Measurements from ENCODE around the gene SLC4A1AP. TPM values are rescaled to one million over a fixed set of nuclear protein-coding genes. Genes with fewer than 3 reads are reported as not detected.

The SLC4A1AP gene
- total RNA-seq, 2 donors from 2014 or later, result 18.2 to 18.7 TPM

DNA sequence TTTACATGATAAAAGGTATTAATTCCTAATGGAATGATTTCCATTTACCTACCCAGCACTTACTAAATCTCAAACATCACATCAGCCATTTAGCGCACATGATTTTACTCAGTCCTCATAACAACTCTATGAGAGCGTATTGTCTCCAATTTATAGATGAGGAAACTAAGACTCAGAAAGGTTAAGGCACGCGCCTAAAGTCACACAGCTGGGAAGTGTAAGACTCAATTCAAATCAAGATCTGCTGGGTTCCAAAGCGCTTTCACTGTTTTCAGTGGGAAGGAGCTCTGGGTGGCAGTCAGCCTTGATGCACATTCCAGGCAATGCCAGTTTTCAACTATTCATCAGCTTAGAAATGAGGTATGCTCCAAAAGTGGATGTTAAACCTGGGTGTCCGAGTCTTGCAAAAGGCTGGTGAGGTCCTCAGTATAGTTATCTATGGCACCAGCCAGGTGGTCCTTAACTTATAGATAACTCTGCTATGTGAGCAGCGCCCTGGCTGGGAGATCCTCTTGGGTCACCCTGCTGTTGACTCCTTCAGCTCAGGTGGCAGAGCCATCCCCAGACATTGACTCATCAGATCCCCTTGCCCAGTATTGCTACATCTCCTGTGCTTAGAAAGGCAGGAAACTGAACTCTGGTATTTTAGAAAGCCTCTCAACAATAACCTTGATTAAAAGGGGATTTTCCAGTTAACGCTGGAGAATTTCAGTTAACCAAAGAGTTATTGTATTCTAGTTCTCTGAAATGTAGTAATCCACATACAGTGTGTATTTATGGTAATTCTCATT lies 47.1 kb downstream of the SLC4A1AP start:
- H3K4me1 Mint-ChIP-seq, result peaks cover 8% of the 10 kb centered on the region
- no peaks in the 10 kb centered on the region for H3K9me3 ChIP-seq (ENCODE audit: control insufficient read depth, low read length, poor library complexity, severe bottlenecking)
- no peak overlapping the region for H3K27ac Mint-ChIP-seq
- no peaks in the 10 kb centered on the region for H3K36me3 Mint-ChIP-seq (ENCODE audit: low read depth)
- no peak overlapping the region for H3K4me3 Mint-ChIP-seq
- no peak for ATAC-seq
- DNase-seq, result no peak
- no peaks in the 10 kb centered on the region for H3K27me3 Mint-ChIP-seq

DNA sequence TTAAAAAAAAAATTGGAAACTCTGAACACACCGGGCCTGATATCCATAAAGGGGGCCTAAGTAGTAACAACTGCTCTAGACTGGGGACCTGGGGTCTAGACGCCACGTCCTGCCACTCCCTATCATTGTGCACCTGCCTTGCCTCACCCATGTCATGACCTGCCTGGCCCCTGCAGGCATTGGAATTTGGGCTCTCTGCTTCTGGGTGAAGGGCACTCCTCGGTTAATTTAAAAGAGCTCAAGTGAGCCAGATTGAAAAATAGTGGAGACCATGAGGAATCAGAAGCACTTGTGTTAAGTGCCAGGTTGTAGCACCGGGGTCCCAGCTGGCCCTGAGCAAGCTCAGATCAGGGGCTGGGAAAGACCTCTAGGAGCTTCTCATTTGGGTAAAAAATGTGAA lies 48.1 kb downstream of the SLC4A1AP start:
- no peaks in the 10 kb centered on the region for H3K9me3 ChIP-seq (ENCODE audit: control insufficient read depth, low read length, poor library complexity, severe bottlenecking)
- H3K36me3 Mint-ChIP-seq (ENCODE audit: low read depth), result no peaks in the 10 kb centered on the region
- peaks cover 15% of the 10 kb centered on the region for H3K4me1 Mint-ChIP-seq
- no peak overlapping the region for H3K27ac Mint-ChIP-seq
- DNase-seq (no peak), ATAC-seq (no peak)
- peaks cover 5% of the 10 kb centered on the region for H3K27me3 Mint-ChIP-seq
- H3K4me3 Mint-ChIP-seq, result no peak overlapping the region

DNA sequence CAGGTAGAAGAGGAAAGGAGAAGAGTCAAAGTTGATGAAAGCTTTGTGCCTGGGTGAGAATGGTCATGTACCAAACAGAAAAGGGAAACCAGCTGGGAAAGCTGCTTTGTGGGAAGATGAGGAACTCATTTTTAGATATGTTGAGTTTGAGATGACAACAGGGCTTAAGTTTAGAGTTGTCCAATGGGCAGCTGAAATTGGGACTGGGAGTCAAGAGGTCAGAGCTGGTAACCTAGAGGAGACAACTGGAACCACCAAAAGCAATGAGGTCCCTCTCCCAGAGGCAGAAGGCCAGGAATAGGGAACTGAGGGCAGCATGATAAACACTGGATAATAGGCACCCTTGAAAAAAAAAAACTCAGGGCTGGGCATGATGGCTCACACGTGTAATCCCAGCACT lies 48.8 kb downstream of the SLC4A1AP start:
- ATAC-seq (no peak), DNase-seq (no peak)
- Mint-ChIP-seq H3K4me3 (no peak overlapping the region), H3K4me1 (peaks cover 18% of the 10 kb centered on the region), H3K27me3 (peaks cover 9% of the 10 kb centered on the region), H3K27ac (no peak overlapping the region), H3K36me3 (ENCODE audit: low read depth) (no peaks in the 10 kb centered on the region)
- no peaks in the 10 kb centered on the region for H3K9me3 ChIP-seq (ENCODE audit: control insufficient read depth, low read length, poor library complexity, severe bottlenecking)

DNA sequence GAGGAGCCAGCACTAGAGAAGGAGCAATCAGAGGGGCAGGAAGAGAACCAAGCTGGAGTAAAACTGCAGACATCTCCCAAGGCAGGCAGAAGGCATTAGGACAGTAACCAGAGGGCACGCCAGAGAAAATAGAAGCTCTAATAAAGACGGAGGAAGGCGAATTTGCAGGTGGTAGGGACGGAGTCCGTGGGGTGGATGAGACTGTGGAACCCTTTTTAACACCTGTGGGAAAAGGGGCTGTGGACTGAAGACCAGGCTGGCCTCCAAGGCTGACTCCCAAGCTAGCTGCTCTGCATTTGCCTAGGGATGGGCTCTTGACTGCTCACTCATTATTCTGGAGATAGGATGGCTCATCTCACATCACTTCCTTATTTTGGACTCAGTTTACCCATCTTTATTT lies 49.5 kb downstream of the SLC4A1AP start:
- Mint-ChIP-seq H3K36me3 (ENCODE audit: low read depth) (no peaks in the 10 kb centered on the region), H3K27me3 (peaks cover 9% of the 10 kb centered on the region), H3K4me3 (no peak overlapping the region), H3K4me1 (peaks cover 17% of the 10 kb centered on the region), H3K27ac (no peak overlapping the region)
- H3K9me3 ChIP-seq (ENCODE audit: control insufficient read depth, low read length, poor library complexity, severe bottlenecking), result no peaks in the 10 kb centered on the region
- no peak for DNase-seq
- ATAC-seq, result no peak

DNA sequence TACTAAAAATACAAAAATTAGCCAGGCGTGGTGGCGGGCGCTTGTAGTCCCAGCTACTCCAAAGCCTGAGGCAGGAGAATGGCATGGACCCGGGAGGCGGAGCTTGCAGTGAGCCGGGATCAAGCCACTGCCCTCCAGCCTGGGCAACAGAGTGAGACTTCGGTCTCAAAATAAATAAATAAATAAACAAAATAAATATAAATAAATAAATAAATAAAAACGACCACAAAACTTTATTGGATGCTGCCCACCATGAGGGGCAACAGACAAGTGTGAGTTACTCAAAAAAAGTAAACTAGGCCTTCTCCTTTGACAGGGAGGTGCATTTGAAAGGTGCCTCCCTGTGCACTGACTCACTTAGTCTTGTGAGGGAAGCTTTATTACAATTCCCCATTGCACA lies 50.4 kb downstream of the SLC4A1AP start:
- no peak for ATAC-seq
- DNase-seq, result no peak
- no peak overlapping the region for H3K27ac Mint-ChIP-seq
- H3K27me3 Mint-ChIP-seq, result peaks cover 9% of the 10 kb centered on the region
- H3K4me1 Mint-ChIP-seq, result peaks cover 17% of the 10 kb centered on the region
- H3K4me3 Mint-ChIP-seq, result no peak overlapping the region
- H3K9me3 ChIP-seq (ENCODE audit: control insufficient read depth, low read length, poor library complexity, severe bottlenecking), result no peaks in the 10 kb centered on the region
- H3K36me3 Mint-ChIP-seq (ENCODE audit: low read depth), result no peaks in the 10 kb centered on the region

DNA sequence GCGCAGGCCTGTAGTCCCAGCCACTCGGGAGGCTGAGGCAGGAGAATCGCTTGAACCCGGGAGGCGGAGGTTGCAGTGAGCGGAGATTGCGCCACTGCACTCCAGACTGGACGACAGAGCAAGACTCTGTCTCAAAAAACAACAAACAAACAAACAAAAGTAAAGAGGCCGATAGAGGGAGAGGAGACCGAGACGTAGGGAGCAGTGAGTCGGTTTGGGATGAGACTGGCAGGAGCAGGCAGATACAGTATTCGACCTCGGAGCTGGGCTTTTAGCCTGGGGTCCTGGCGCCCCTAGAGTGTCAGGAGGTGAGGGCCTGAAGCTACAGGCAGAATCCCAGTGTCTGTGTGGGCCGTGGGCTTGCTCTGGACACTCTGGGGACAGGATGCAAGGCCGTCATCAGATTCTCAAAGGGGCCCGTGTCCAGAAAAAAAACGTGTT lies 51.2 kb downstream of the SLC4A1AP start:
- no peak for DNase-seq
- Mint-ChIP-seq H3K4me3 (peak overlapping the region; percentile 82), H3K36me3 (ENCODE audit: low read depth) (no peaks in the 10 kb centered on the region), H3K4me1 (peaks cover 17% of the 10 kb centered on the region), H3K27me3 (peaks cover 13% of the 10 kb centered on the region), H3K27ac (no peak overlapping the region)
- ATAC-seq, result no peak
- no peaks in the 10 kb centered on the region for H3K9me3 ChIP-seq (ENCODE audit: control insufficient read depth, low read length, poor library complexity, severe bottlenecking)

DNA sequence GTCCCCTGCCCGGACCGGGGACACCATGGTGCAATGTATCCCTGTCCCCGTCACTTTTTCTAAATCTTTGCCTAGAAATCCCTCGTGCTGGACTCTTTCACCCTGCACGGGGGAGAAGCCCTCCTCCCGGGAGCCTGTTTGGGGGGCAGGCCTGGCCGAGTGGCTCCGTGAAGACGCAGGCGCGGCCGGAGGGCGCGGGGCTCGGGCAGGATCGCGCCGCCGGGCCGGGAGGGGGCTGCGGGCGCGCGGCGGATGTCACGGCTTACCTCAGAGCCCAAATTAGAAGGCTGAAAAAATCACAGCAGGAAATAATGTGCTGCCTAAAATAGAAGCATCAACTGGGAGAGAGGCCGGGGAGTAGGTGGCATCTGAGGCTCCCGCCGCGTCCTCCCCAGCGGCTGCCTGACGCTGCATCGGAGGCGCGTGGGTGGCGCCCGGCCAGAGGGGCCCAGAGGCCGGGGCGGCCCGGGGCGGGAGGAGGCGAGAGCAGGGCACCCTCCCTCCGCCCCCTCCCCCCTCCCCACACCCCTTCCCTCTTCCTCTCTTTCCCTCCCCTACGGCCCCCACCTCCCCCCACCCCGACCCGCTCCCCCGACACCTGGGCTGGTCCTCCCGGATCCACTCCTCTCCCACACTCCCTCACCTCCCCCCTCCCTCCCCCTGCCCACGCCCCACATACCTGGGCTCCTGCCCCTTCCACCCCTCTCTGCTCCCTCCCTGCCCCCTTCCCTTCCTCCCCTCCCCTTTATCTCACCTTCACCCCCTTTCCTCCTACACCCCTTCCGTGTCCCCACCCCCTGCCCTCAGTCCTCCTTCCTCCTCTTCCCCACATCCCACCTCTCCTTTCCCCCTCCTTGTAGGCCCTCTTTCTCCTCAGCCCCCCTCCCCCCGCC lies 51.9 kb downstream of the SLC4A1AP start:
- Mint-ChIP-seq H3K36me3 (ENCODE audit: low read depth) (peaks cover 2% of the 10 kb centered on the region), H3K27me3 (peaks cover 20% of the 10 kb centered on the region), H3K4me1 (peaks cover 19% of the 10 kb centered on the region), H3K27ac (no peak overlapping the region), H3K4me3 (peak overlapping the region; percentile 82)
- H3K9me3 ChIP-seq (ENCODE audit: control insufficient read depth, low read length, poor library complexity, severe bottlenecking), result no peaks in the 10 kb centered on the region
- ATAC-seq, result peak; percentile 75
- no peak for DNase-seq

DNA sequence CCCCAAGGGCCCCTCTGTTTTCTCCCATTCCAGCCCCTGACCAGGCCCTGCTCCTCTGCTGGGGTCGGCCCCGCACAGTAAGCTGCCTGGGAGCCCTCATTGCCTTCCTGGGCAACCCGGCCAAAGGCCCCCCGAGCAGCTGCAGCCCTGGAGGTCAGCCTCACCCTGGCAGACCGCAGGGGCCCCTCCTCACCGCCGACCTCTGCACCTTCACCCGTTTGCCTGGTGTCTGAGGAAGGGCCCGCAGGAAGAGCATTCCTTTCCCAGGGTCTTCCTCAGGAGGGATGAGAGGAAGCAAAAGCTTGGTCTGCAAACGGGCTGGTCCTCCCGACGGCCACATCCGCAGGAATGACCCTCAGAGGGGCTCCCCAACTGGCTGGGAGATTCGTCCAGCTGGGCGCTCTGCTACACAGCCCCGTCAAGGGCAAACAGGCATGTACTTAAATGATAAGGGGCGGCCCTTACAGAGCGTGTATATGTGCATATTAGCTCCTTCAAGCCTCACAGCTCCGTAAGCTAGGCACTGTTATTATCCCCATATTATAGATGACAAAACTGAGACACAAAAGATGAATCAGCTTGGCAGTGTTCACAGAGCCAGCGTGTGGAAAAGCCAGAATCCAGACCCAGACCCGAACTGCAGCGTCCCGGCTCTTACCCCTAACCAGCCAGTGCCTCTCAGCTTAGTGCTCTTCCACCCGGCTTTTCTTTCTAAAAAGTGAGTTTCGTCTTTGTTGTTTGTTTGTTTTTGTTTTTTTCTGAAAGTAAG lies 52.8 kb downstream of the SLC4A1AP start:
- Mint-ChIP-seq H3K27ac (no peak overlapping the region), H3K4me1 (peaks cover 24% of the 10 kb centered on the region), H3K4me3 (peak overlapping the region; percentile 74), H3K36me3 (ENCODE audit: low read depth) (peaks cover 4% of the 10 kb centered on the region), H3K27me3 (peaks cover 28% of the 10 kb centered on the region)
- ATAC-seq (no peak), DNase-seq (no peak)
- H3K9me3 ChIP-seq (ENCODE audit: control insufficient read depth, low read length, poor library complexity, severe bottlenecking), result no peaks in the 10 kb centered on the region

DNA sequence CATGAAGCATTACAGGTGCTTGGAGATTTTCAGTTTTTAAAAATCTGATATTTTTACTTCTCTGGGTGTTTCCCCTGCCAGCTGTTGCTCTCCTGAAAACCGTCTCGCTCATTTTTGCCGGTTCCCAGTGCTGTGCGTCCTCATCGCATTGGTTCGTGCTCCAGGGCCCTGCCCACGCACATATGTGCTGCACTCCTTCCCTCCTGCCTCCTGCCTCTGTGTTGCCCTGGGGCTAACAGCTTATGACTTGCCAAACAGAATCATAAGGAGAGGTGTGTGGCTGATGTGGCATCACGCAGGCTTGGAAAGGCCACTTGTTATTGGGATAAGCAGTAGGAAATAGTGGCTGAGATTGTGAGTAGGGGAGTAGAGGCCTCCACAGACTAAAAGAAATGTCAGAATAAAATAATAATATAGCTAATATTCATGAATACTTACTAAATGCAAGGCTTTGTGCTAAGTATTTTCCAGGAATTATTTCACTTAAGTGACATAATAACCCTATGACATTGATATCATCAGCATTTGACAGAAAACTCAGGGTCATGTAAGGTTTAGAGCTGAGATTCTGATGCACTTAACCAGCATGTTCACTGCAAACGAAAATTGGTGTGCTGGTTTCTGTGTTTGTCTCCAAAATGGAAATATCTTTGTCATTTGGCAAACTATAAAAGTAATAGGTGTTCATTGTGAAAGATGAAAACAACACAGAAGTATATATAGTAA lies 53.5 kb downstream of the SLC4A1AP start:
- Mint-ChIP-seq H3K4me3 (peak overlapping the region; percentile 36), H3K4me1 (peaks cover 24% of the 10 kb centered on the region), H3K27me3 (peaks cover 28% of the 10 kb centered on the region), H3K27ac (no peak overlapping the region), H3K36me3 (ENCODE audit: low read depth) (peaks cover 4% of the 10 kb centered on the region)
- no peak for ATAC-seq
- no peaks in the 10 kb centered on the region for H3K9me3 ChIP-seq (ENCODE audit: control insufficient read depth, low read length, poor library complexity, severe bottlenecking)
- DNase-seq, result no peak

DNA sequence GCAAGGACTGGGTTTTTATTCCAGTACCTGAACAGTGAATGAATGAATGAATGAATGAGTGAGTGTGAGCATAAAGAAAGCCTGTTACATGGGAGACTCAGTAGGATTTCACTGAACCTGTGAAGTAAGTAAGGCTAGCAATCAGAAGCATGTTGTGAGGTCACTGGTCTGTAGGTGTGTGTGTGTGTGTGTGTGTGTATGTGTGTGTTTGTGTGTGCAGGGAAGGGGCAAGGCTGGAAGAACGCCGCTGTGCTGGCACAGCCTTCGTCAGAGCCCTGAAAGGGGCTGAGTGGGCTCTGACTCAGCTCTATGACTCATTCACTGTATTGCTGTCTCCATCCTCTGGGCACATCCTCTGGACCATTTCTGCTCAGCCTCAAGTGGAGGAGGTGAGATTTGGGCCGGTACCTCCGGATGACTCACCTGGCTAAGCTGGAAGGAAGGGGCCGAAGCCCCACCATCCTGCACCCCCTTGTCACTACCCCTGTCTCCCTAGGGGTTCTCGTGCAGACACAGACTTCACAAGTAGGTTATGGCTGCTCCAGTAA lies 56.4 kb downstream of the SLC4A1AP start:
- peak; percentile 53 for ATAC-seq
- Mint-ChIP-seq H3K27me3 (peaks cover 33% of the 10 kb centered on the region), H3K4me3 (no peak overlapping the region), H3K27ac (peak overlapping the region; percentile 32), H3K4me1 (peaks cover 20% of the 10 kb centered on the region), H3K36me3 (ENCODE audit: low read depth) (peaks cover 4% of the 10 kb centered on the region)
- no peak for DNase-seq
- H3K9me3 ChIP-seq (ENCODE audit: control insufficient read depth, low read length, poor library complexity, severe bottlenecking), result no peaks in the 10 kb centered on the region

DNA sequence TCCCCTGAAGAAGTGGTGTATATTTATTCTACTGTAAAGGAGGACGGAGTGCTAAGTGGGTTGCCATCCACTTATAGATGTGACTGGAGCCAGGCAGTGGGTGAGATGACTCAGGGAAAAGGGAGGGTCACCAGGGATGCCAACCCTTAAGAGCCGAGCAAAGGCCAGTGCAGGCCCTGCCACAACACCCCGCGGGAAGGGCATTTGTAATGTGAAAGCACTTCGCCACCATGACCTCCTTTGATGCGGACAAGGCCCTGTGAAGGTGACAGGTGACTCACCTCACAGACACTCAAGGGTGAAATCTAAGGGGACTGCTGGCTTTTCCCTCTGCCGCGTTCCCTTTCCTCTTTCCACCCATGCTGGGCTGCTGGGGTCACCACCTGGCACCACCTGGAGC lies 57.6 kb downstream of the SLC4A1AP start:
- no peak for DNase-seq
- peaks cover 4% of the 10 kb centered on the region for H3K36me3 Mint-ChIP-seq (ENCODE audit: low read depth)
- no peak overlapping the region for H3K27ac Mint-ChIP-seq
- H3K9me3 ChIP-seq (ENCODE audit: control insufficient read depth, low read length, poor library complexity, severe bottlenecking), result no peaks in the 10 kb centered on the region
- peaks cover 18% of the 10 kb centered on the region for H3K4me1 Mint-ChIP-seq
- H3K27me3 Mint-ChIP-seq, result peaks cover 33% of the 10 kb centered on the region
- no peak for ATAC-seq
- H3K4me3 Mint-ChIP-seq, result no peak overlapping the region

DNA sequence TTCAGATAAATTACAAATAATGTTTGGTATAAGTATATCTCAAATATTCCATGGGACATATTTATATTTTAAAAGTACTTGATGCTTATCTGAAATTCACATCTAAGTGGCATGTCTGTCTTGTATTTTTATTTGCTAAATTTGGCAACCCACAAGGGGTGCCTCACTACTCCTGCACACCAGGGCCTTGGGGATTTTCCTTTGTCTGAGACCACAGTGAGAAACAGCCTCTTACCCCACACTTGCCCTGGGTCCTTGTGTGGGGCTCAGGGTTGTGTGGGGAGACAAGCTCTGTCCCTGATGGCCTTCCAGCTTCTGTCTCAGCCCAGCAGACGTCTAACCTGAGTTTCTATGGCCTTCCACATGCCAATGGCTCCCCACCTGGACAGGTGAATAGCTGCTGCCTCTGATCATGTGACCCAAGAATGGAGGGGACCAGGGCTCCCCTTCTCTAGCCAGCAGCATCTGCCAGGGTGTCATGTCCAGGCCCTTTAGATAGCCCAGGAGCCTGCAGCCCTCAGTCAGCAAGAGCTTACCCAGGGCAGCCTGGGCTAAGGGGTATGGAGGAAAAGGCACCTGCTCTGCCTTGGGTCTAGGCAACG lies 58.3 kb downstream of the SLC4A1AP start:
- Mint-ChIP-seq H3K36me3 (ENCODE audit: low read depth) (peaks cover 4% of the 10 kb centered on the region), H3K4me3 (no peak overlapping the region), H3K27me3 (peaks cover 27% of the 10 kb centered on the region), H3K4me1 (peaks cover 12% of the 10 kb centered on the region), H3K27ac (no peak overlapping the region)
- H3K9me3 ChIP-seq (ENCODE audit: control insufficient read depth, low read length, poor library complexity, severe bottlenecking), result no peaks in the 10 kb centered on the region
- DNase-seq, result no peak
- ATAC-seq, result no peak
